OCI-LY3 (cell line): ENCODE data around the gene PLA2G15.

Source experiments
- CTCF ChIP-seq: fragments of 200-600, 300-600 bp; sonication (generic); IDR thresholded peaks from 2 replicates; pipeline ENCODE4 v1.5.1; 2014; ENCODE audit warnings: antibody characterized with exemption, low read length, low read depth
- EZH2phosphoT487 ChIP-seq: fragments of 200-600 bp; shearing (Covaris generic); IDR thresholded peaks from 2 replicates; pipeline ENCODE4 v1.6.1; 2018; ENCODE audit warnings: antibody characterized with exemption, mixed run types, low read depth

DNA sequence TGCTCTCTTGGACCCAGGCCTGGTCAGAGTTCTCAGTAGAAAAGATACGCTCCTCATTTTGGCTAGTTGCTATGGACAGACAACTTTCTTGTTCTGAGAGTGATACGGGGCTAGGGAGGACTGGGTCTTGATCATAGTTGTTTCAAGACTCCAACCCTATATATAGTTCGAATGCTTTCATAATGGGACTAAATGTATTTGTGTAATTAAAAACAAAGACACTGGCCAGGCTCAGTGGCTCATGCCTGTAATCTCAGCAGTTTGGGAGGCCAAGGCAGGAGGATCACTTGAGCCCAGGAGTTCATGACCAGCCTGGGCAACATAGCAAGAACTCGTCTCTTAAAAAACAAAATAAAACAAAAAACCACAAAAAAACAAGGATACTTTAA lies 36.9 kb downstream of the PLA2G15 start:
- no peak for TF ChIP-seq CTCF
- no peak for TF ChIP-seq EZH2phosphoT487
